Adrenal gland (tissue), 5 donors: ENCODE data around the gene SAPCD1.

Source experiments
- POLR2A ChIP-seq, 2 donors: fragments of 450-650 bp; IDR thresholded peaks; one replicate each; pipeline ENCODE4 v1.6.1; 2017; ENCODE audit warnings: antibody characterized with exemption in 2 of 2, mild to moderate bottlenecking in 2 of 2, moderate library complexity in 1 of 2
- TF ChIP-seq, protein P1 (sequence below), 6 experiments: fragments of 450-650 bp in 4 of 6; fragments of 200-600 bp in 2 of 6; sonication (generic) in 1 of 6; IDR thresholded peaks; 1 replicate in 5 of 6; 2 replicates in 1 of 6; pipeline versions ENCODE4 v1.5.1 to v1.8.0; 2016 to 2021; ENCODE audit warnings: antibody characterized with exemption in 6 of 6, mild to moderate bottlenecking in 2 of 6, moderate library complexity in 1 of 6
- donor health status: DM: no; HTN: no; CAD: no.

DNA sequence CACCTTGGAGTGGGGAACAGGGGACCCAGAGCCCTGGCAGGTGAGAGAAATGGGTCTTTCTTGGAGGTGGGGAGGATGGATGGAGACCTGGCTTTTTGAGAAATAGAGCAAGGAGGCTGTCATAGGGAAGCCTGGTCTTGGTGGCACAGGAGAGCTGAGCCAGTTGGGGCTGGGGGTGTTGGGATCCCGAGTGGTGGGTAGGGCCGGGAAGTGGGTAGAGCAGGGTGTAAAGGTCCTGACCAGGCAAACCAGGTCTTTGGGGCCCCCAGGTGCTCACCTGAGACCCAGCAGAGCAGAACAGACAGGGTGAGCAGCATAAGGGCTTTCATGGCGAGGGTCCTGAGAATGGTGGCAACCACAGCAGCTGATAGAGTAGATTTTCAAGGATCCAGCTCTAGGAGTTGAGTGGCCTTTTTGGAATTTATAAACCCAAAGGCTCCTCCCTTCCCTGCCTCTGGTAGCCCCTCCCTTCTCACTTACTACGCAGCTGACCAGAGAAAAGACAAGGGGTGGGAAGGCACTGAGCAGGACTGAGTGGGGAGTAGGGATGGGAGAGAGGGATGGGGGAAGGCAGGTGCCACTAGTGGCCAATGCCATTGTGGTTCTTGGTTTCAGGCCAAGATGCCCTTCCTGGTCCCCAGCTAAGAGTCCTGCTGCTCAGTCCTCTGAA is 41.0 kb upstream of the SAPCD1 start, which contains the start of gene LY6G6C:
- TF ChIP-seq POLR2A (IDR thresholded peaks at IDR 0.05), result no peak
- TF ChIP-seq, protein P1, sequence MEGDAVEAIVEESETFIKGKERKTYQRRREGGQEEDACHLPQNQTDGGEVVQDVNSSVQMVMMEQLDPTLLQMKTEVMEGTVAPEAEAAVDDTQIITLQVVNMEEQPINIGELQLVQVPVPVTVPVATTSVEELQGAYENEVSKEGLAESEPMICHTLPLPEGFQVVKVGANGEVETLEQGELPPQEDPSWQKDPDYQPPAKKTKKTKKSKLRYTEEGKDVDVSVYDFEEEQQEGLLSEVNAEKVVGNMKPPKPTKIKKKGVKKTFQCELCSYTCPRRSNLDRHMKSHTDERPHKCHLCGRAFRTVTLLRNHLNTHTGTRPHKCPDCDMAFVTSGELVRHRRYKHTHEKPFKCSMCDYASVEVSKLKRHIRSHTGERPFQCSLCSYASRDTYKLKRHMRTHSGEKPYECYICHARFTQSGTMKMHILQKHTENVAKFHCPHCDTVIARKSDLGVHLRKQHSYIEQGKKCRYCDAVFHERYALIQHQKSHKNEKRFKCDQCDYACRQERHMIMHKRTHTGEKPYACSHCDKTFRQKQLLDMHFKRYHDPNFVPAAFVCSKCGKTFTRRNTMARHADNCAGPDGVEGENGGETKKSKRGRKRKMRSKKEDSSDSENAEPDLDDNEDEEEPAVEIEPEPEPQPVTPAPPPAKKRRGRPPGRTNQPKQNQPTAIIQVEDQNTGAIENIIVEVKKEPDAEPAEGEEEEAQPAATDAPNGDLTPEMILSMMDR (IDR thresholded peaks at IDR 0.05), result no peak
